GM21528 (cell line): ENCODE results near the gene PRR14.
"Not testable (repeated sequence)": the region's sequence is repeated elsewhere in the genome, so short reads cannot be mapped to it uniquely, and the experiment has no call there.

Experiments used
- ATAC-seq: cut with Tn5 transposase; IDR thresholded peaks from one replicate; pipeline ENCODE4 v1.9.1; 2021; ENCODE audit warnings: mild to moderate bottlenecking, moderate library complexity; ENCODE audit not compliant: unreplicated experiment, low FRiP score

PRR14 gene

DNA sequence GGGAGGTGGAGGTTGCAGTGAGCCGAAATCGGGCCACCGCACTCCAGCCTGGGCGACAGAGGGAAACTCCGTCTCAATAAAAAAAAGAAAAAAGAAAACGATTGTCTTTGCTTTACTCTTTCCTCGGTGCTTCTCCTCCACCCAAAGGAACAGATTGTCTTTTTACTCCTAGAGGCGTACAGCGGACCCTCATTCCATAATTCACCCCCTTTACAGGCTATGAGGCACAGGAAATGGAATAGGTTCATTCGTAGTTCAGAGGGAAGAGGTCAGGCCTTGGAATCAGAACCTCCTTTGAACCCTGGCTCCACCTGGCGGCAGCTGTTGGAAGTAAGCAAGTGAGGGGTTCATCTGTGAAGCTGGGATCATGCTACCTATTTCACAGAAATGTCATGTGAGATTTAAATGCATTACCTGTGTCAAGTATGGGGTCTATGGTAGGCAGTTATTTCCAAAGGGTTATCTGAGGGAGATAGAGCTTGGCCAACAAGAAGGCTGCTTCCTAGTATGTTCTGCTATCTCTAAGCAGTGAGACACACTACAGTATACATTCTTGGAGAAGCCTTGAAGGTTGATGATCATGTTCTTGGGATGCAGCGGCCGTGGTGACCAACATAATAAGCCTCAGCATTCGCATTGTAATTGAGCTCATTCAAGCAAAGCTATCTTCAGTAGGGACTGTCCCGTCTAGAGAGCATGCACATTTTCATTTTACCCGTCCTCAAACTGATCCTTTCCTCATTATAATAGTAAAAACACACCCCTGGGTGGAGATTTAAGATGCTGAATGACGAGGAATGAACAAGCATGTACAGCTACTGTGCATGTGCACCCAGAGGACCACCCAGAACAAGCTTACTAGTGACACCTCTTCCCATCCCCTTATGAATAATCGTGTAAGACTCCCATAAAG is 21.9 kb upstream of the PRR14 start:
- ATAC-seq: peak; percentile 55

DNA sequence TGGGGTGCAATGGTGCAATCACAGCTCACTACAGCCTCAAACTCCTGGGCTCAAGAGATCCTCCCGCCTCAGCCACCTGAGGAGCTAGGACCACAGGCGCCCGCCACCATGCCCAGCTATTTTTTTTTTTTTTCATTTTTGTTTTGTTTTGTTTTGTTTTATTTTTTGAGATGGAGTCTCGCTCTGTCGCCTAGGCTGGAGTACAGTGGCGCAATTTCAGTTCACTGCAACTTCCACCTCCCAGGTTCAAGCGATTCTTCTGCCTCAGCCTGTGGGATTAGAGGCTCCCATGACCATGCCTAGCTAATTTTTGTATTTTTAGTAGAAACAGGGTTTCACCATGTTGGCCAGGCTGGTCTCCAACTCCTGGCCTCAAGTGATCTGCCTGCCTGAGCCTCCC is 18.3 kb upstream of the PRR14 start:
- not testable (repeated sequence) for ATAC-seq

GRCh38 chr16:30633526-30633925 is 17.2 kb upstream of the PRR14 start:
- no peak for ATAC-seq

DNA sequence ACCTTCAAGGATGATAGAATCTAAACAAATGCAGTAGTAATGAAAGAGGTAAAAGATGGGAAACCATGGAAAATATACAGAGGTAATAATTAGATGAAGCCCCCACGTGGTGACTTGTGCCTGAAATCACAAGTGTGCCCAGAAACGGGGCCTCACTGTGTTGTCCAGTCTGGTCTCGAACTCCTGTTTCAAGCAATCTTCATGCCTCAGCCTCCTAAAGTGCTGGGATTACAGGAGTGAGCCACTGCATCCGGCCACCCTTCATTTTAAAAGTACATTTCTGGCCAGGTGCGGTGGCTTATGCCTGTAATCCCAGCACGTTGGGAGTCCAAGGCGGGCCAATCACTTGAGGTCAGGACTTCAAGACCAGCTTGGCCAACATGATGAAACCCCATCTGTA is 14.2 kb upstream of the PRR14 start:
- no peak for ATAC-seq

DNA sequence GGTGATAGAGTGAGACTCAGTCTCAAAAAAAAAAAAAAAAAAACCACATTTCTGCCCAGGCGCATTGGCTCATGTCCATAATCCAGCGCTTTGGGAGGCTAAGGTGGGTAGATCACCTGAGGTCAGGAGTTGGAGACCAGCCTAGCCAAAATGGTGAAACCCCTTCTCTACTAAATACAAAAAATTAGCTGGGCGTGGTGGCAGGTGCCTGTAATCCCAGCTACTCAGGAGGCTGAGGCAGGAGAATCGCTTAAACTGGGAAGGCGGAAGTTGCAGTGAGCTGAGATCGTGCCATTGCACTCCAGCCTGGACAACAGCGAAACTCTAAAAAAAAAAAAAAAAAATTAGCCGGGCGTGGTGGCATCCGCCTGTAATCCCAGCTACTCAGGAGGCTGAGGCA is 13.6 kb upstream of the PRR14 start:
- ATAC-seq: not testable (repeated sequence)

- no peak for ATAC-seq
Measured at GRCh38 chr16:30637944-30638343, 12.8 kb upstream of the PRR14 start.

DNA sequence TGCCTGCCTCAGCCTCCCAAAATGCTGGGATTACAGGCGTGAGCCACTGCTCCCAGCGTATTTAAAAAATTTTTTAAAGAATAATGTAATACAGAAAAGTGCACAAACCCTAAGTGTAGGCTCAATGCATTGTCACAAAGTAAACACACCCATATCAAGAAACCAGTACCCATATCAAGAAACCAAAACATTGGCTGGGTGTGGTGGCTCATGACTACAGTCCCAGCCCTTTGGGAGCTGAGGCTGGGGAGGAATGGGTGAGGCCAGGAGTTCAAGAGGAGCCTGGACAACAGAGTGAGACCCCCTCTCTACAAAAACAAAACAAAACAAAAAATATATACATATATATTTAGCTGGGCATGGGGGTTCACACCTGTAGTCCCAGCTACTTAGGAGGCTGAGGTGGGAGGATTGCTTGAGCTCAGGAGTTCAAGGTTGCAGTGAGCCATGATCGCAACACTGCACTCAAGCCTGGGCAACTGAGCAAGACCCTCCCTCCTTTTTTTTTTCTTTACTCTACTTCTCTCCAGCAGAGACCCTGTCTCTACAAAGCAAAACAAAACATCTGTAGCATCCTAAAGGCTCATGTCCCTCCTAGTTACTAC is 9.3 kb upstream of the PRR14 start:
- ATAC-seq: no peak

DNA sequence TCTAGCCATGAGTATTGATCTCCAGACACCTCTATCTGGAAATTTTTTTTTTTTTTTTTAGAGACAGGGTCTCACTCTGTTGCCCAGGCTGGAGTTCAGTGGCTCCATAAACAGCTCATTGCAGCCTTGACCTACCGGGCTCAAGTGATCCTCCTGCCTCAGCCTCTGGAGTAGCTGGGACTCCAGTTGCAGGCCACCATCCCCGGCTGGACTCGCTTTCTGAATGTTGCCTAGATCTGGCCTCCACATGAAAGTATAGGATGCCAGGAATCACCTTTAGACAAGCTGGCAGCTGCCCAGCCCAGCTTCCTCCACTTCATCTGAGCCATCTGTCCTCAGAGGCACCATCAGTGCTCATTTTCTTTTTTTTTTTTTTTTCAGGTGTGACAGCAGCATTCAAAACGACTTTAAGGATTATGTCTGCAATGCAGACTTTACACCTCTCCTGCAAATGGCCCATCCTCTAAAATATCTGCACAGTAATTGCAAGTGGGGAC is 6.4 kb upstream of the PRR14 start:
- no peak for ATAC-seq

DNA sequence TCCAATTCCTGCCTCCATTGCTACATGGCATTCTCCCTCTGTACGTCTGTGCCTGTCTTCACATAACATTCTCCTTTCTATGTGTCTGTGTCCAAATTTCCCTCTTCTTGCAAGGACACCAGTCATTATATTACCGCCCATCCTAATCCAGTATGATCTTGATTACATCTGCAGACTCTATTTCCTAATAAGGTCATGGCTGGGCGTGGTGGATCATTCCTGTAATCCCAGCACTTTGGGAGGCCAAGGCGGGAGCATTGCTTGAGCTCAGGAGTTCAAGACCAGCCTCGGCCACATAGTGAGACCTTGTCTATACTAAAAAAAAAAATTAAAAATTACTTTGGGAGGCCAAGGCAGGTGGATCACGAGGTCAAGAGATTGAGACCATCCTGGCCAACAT is 5.0 kb upstream of the PRR14 start:
- ATAC-seq: no peak

- no peak for ATAC-seq
Measured at GRCh38 chr16:30647274-30647571, 3.5 kb upstream of the PRR14 start.

GRCh38 chr16:30649725-30650368 is 913 bp upstream of the PRR14 start:
- no peak for ATAC-seq

DNA sequence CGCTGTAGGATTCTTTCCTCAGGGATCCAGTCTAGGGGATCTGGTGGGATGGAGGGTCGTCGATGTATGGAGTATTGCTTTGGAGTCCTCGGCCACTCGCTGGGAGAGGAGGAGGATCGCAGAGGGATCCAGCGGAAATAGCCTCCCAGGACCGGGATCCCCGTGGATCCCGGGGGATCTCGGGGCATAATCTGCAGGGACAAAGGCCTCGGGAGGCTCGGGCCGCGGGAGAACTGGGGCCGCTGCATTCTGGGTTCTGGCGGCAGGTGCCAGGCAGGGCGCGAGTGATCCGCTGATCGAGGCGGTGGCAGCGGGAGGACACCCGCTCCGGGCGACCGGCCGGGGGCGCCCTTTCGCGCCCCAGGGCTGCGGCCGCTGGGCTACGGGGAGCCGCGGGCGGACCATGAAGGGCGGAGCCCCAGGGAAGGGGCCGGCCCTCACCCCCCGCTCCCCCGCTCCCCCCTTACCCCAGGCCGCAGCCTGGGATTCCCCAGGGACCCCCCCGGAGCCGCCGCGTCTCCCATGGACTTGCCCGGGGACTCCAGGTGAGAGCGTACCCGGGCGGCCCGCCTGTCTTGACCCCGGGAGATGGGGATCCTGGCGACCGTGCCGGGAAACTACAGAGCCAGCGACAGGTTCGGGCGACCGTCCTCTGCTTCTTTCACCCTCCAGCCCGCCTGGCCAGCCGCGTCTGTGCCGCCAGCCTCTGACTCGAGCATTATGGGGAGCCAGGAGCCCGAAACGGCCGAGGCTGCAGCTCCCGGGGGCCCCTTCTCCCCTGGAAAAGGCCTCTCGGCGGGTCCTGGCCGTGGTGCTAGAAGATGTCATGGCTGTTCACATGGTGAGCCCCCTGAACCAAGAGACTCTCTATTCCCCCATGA is 604 bp downstream of the PRR14 start:
- ATAC-seq: peak; percentile 37

- no peak for ATAC-seq
Measured at GRCh38 chr16:30652005-30652296, 1.2 kb downstream of the PRR14 start.

DNA sequence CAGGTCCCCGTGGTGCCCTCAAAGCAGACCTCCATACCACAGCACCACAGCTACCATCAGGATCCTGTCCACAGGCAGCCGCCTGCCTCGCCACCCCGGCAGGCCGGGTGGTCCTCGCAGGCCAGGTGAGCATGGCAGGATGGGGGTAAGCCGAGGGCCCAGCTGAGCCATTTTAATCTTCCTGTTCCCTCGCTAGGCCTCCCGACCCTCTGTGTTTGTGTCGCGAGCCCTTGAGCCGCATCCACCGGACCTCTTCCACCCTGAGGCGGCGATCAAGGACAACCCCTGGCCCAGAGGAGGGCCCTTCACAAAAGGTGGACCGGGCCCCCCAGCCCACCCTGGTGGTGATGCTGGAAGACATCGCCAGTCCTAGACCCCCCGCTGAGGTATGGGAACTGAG is 2.0 kb downstream of the PRR14 start:
- no peak for ATAC-seq

- ATAC-seq: no peak
Measured at GRCh38 chr16:30654856-30655255, 4.1 kb downstream of the PRR14 start.

GRCh38 chr16:30655815-30656347 is 5.1 kb downstream of the PRR14 start:
- ATAC-seq: no peak

DNA sequence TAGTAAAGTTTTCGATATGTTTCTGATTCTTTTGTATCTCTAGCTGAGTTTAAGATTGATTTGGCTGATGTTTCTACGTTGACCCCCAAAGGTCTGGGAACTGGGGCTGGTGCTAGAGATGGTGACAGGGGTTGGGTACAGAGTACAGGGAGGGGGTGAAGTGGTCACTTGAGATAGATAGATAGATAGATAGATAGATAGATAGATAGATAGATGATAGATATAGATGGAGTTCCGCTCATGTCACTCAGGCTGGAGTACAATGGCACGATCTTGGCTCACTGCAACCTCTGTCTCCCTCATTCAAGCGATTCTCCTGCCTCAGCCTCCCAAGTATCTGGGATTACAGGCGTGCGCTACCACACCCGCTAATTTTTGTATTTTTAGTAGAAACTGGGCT is 5.6 kb downstream of the PRR14 start:
- ATAC-seq: no peak

- no peak for ATAC-seq
Measured at GRCh38 chr16:30656974-30657865, 6.5 kb downstream of the PRR14 start.

GRCh38 chr16:30657866-30658730 is 7.3 kb downstream of the PRR14 start, which contains the start of gene FBRS:
TSS of gene FBRS (plus strand) at chr16:30658431. CDS start at chr16:30659519, 1,088 bp downstream.
- peak; percentile 73 for ATAC-seq
